BLaER1 treated with 17β-estradiol and CSF1 and Interleukin-3, amounts not matched to agents 10 nM and 100 nM (cell line): ENCODE data around the gene MND1.

Source experiments
- H3K27ac ChIP-seq, 11 experiments: shearing (Covaris generic); formaldehyde crosslinking; 2 replicates each; pipeline ENCODE4 v1.8.1; 2022
- H3K27me3 ChIP-seq, 11 experiments: shearing (Covaris generic); formaldehyde crosslinking; 2 replicates each; pipeline ENCODE4 v1.8.1; 2022
- H3K36me3 ChIP-seq, 11 experiments: shearing (Covaris generic); formaldehyde crosslinking; 2 replicates each; pipeline ENCODE4 v1.8.1; 2022
- H3K4me1 ChIP-seq, 10 experiments: shearing (Covaris generic); formaldehyde crosslinking; 2 replicates each; pipeline ENCODE4 v1.8.1; 2022
- H3K4me2 ChIP-seq, 11 experiments: shearing (Covaris generic); formaldehyde crosslinking; 2 replicates each; pipeline ENCODE4 v1.8.1; 2022
- H3K4me3 ChIP-seq, 10 experiments: shearing (Covaris generic); formaldehyde crosslinking; 2 replicates each; pipeline ENCODE4 v1.8.1; 2022
- H3K9ac ChIP-seq, 11 experiments: shearing (Covaris generic); formaldehyde crosslinking; 2 replicates each; pipeline ENCODE4 v1.8.1; 2022
- H3K9me3 ChIP-seq, 11 experiments: shearing (Covaris generic); formaldehyde crosslinking; replicated peaks in 1 of 11; 2 replicates each; pipeline ENCODE4 v1.8.1; 2022
- H4K20me1 ChIP-seq, 11 experiments: shearing (Covaris generic); formaldehyde crosslinking; 2 replicates each; pipeline ENCODE4 v1.8.1; 2022
- Cebpa-rat ChIP-seq, 11 experiments: shearing (Covaris generic); IDR thresholded peaks; 2 replicates each; pipeline ENCODE4 v1.8.1; 2022

MND1 gene

DNA sequence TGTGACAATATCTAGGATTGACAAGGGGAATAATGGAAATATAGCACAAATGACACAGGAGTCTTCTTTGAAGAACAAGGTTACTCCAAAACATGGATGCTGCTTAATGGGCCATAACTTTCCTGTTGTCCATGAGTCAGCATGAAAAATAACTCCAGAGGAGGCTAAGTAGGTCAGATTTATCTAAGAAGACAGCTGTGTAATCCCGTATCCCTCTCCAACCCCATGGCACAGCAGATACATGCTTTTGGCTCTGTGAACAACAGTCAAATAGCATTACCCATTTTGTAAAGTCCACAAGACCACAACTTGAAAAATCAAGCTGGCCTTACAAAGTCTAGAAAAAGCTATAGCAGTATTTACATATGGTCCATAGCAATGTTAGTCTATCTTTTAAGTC lies 119.6 kb downstream of the MND1 start:
- no peaks in the 10 kb centered on the region for H3K27me3 ChIP-seq
- H4K20me1 ChIP-seq: peaks cover 0 to 27% (median 21%) of the 10 kb centered on the region in 11 experiments; a peak in 16 of 22 replicates
- H3K36me3 ChIP-seq: peaks cover 0 to 5% (median 0%) of the 10 kb centered on the region in 11 experiments; a peak in 3 of 22 replicates
- TF ChIP-seq Cebpa-rat (IDR thresholded peaks at IDR 0.05): no peak
- H3K4me1 ChIP-seq: peaks cover 25 to 41% (median 30%) of the 10 kb centered on the region in 10 experiments
- no peak overlapping the region for H3K4me3 ChIP-seq
- peak overlapping the region; percentile 29 to 99 (median 95); a peak in 21 of 22 replicates for H3K4me2 ChIP-seq
- peak overlapping the region in 7 of 11 experiments; percentile 3 to 98 (median 94); a peak in 9 of 22 replicates for H3K9ac ChIP-seq
- H3K27ac ChIP-seq: peak overlapping the region in 8 of 11 experiments; percentile 91 to 96 (median 94); a peak in 15 of 22 replicates
- peaks cover 0 to 5% (median 0%) of the 10 kb centered on the region in 11 experiments; a peak in 3 of 22 replicates for H3K9me3 ChIP-seq
